GM18498 (cell line): ENCODE data around the gene JAZF1.
A peak's percentile ranks its signal among the peaks of the same experiment; 100 is the strongest.

Experiments
- ATAC-seq: cut with Tn5 transposase; IDR thresholded peaks from one replicate; pipeline ENCODE4 v1.9.1; 2021; ENCODE audit warnings: mild to moderate bottlenecking, moderate library complexity; ENCODE audit not compliant: unreplicated experiment

Gene JAZF1

GRCh38 chr7:27921081-27921836, 259.3 kb downstream of the JAZF1 start:
- peak; percentile 48 for ATAC-seq

- ATAC-seq: no peak
Observed at GRCh38 chr7:27920281-27920946, 260.2 kb downstream of the JAZF1 start.

GRCh38 chr7:27918503-27918902, 262.1 kb downstream of the JAZF1 start:
- no peak for ATAC-seq

- no peak for ATAC-seq
Observed at GRCh38 chr7:27917774-27918314, 262.8 kb downstream of the JAZF1 start.

- no peak for ATAC-seq
Observed at GRCh38 chr7:27917119-27917518, 263.5 kb downstream of the JAZF1 start.

GRCh38 chr7:27916372-27916771, 264.2 kb downstream of the JAZF1 start:
- ATAC-seq: no peak

GRCh38 chr7:27914409-27914808, 266.2 kb downstream of the JAZF1 start:
- ATAC-seq: no peak

GRCh38 chr7:27912751-27913150, 267.8 kb downstream of the JAZF1 start:
- no peak for ATAC-seq

GRCh38 chr7:27911920-27912319, 268.7 kb downstream of the JAZF1 start:
- no peak for ATAC-seq

GRCh38 chr7:27910326-27910725, 270.3 kb downstream of the JAZF1 start:
- ATAC-seq: no peak

GRCh38 chr7:27908534-27909165, 271.9 kb downstream of the JAZF1 start:
- ATAC-seq: no peak

GRCh38 chr7:27906385-27907091, 274.1 kb downstream of the JAZF1 start:
- ATAC-seq: no peak

- no peak for ATAC-seq
Observed at GRCh38 chr7:27905951-27906350, 274.6 kb downstream of the JAZF1 start.

- peak; percentile 87 for ATAC-seq
Observed at GRCh38 chr7:27901028-27901760, 279.4 kb downstream of the JAZF1 start.

- no peak for ATAC-seq
Observed at GRCh38 chr7:27900006-27900405, 280.6 kb downstream of the JAZF1 start.

- no peak for ATAC-seq
Observed at GRCh38 chr7:27899601-27900000, 281.0 kb downstream of the JAZF1 start.

GRCh38 chr7:27897441-27897847, 283.2 kb downstream of the JAZF1 start:
- no peak for ATAC-seq

GRCh38 chr7:27897001-27897400, 283.6 kb downstream of the JAZF1 start:
- ATAC-seq: no peak

GRCh38 chr7:27895551-27895950, 285.0 kb downstream of the JAZF1 start:
- no peak for ATAC-seq

GRCh38 chr7:27890205-27890849, 290.3 kb downstream of the JAZF1 start:
- ATAC-seq: peak; percentile 99
